IMR-90 (cell line): ENCODE results near the gene DEPDC5.

Experiments used
- BHLHE40 ChIP-seq: fragments of 150-350 bp; IDR thresholded peaks from 2 replicates; pipeline ENCODE4 v1.6.1; 2016; ENCODE audit warnings: mild to moderate bottlenecking, low read depth, low read length
- CEBPB ChIP-seq: IDR thresholded peaks from 2 replicates; pipeline ENCODE4 v1.6.1; 2012; ENCODE audit warnings: low read depth, low read length, improper control_type of control experiment
- POLR2A ChIP-seq: IDR thresholded peaks from 2 replicates; pipeline ENCODE4 v1.6.1; 2012; ENCODE audit warnings: mild to moderate bottlenecking, low read depth, low read length
- RAD21 ChIP-seq: IDR thresholded peaks from 2 replicates; pipeline ENCODE4 v1.6.1; 2012; ENCODE audit warnings: low read length, improper control_type of control experiment
- SMC3 ChIP-seq: fragments of 150-350 bp; IDR thresholded peaks from 2 replicates; pipeline ENCODE4 v1.6.1; 2016; ENCODE audit warnings: low read depth, mild to moderate bottlenecking, antibody characterized with exemption, low read length, moderate library complexity
- TF ChIP-seq, protein P1 (sequence below): conservative IDR thresholded peaks from 2 replicates; pipeline ENCODE4 v1.5.1; 2012; ENCODE audit warnings: mild to moderate bottlenecking, low read depth, low read length, improper control_type of control experiment
- TF ChIP-seq, protein P2 (sequence below): fragments of 150-350 bp; IDR thresholded peaks from 2 replicates; pipeline ENCODE4 v1.6.1; 2016; ENCODE audit warnings: low read depth, mild to moderate bottlenecking, low read length, moderate library complexity, borderline replicate concordance

DNA sequence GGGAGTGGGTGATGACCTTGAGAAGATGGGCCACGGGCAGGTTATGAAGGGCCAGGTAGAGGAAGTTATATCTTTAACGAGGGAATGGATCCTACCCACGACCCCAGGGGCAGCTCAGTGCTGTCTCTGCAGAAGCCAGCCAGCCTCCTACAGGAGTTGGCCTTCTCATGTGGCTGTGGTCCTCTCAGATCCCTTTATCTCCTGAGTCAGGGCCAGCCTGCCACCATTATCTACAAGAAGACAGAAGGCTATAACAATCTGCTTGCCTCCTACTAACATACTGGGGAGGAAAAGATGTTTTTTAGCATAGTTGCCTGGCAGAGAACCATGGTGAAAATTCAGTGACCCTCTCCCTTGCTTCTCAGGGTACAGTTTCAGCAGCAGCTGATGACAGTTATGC is 183.5 kb downstream of the DEPDC5 start:
- TF ChIP-seq, protein P1, sequence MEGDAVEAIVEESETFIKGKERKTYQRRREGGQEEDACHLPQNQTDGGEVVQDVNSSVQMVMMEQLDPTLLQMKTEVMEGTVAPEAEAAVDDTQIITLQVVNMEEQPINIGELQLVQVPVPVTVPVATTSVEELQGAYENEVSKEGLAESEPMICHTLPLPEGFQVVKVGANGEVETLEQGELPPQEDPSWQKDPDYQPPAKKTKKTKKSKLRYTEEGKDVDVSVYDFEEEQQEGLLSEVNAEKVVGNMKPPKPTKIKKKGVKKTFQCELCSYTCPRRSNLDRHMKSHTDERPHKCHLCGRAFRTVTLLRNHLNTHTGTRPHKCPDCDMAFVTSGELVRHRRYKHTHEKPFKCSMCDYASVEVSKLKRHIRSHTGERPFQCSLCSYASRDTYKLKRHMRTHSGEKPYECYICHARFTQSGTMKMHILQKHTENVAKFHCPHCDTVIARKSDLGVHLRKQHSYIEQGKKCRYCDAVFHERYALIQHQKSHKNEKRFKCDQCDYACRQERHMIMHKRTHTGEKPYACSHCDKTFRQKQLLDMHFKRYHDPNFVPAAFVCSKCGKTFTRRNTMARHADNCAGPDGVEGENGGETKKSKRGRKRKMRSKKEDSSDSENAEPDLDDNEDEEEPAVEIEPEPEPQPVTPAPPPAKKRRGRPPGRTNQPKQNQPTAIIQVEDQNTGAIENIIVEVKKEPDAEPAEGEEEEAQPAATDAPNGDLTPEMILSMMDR: no peak
- no peak for TF ChIP-seq POLR2A
- TF ChIP-seq SMC3: no peak
- no peak for TF ChIP-seq RAD21
- TF ChIP-seq BHLHE40: no peak
- TF ChIP-seq, protein P2, sequence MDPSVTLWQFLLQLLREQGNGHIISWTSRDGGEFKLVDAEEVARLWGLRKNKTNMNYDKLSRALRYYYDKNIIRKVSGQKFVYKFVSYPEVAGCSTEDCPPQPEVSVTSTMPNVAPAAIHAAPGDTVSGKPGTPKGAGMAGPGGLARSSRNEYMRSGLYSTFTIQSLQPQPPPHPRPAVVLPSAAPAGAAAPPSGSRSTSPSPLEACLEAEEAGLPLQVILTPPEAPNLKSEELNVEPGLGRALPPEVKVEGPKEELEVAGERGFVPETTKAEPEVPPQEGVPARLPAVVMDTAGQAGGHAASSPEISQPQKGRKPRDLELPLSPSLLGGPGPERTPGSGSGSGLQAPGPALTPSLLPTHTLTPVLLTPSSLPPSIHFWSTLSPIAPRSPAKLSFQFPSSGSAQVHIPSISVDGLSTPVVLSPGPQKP: no peak
- TF ChIP-seq CEBPB: no peak
